Measurements from ENCODE around the gene TBL1X.

Gene TBL1X

DNA sequence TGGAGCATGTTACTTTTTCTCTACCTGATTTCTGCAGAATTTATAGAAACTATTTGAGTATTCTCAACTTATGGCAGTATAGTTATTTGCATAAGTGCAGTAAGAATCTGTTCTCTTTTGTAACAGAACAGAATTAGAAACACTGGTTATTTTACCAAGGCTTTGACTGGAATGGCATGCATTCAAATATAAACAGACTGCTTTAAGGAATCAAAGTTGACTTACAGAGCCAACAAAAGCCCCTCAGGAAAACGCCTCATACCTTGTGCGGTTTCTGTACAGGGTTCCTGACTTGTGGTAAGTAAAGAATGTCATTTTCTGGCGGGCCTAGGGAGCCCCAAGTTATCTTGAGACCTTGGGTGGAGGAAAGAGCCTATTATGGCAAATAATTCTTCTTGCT lies 203.7 kb downstream of the TBL1X start:
- DNase-seq (ENCODE audit: low read depth): no peak

DNA sequence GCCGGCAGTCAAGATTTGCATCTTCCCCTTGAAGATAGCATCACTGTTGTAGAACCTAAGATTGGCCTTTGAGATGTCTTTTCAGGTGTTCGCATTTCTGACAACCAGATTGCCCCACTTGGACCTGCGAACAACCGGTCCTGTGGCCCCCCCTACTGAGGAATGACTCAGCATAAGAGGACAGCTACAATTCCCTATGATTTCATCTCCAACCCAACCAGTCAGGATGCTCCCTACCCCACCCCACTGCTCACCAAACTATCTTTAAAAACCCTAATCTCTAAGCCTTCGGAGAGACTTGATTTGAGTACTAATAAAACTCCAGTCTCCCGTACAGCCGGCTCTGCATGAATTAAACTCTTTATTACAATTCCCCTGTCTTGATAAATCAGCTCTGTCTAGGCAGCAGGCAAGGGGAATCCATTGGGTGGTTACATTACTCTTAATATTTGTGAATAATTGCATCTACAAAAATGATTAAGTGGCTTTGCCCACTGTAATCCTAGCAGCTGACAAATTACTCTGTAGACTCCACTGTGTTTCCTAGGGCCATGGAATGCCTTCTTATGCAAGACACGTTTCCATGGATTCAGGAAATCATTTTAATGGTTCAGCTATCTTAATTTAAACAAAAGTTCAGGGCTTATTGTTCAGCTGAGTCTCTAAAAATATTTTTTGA lies 205.4 kb downstream of the TBL1X start:
- no peak for DNase-seq (ENCODE audit: low read depth)

DNA sequence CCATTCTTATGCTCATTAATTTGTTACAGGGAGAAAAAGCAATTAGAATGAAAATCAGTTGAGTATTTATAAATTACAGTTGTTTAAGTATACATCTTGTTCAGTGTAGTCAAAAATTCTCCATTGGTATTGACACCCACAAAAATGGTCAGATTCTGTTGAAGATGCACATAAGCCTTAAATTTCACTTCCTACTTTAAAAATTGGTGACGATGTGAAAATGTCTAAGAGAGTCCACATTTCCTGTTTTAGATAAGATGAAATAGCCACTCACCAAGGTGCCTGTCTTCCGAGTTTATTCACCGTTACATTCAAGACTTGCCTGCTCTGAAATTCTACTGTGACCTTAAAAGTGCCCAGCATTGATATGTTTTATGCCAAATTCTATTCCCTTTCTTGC lies 207.1 kb downstream of the TBL1X start:
- DNase-seq (ENCODE audit: low read depth): no peak

DNA sequence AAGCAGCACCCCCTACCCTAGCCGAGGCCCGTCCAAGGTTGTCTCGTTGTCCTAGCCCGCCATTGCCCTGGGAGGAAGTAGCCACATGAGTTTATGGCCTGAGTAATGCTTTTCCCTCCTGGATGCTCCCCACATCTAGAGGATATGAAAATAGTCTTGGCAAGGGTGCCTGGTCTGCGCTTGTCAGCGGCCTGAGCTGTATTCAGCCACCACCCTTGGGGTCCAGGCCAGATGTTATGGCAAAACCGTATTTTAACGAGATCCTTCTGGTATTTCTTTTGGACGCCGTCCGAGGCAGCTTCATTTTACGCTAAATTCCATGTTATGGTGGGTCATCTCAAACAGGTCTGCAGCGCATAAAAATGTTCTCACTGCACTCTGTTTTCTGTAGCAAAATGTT lies 211.4 kb downstream of the TBL1X start:
- DNase-seq (ENCODE audit: low read depth): no peak

DNA sequence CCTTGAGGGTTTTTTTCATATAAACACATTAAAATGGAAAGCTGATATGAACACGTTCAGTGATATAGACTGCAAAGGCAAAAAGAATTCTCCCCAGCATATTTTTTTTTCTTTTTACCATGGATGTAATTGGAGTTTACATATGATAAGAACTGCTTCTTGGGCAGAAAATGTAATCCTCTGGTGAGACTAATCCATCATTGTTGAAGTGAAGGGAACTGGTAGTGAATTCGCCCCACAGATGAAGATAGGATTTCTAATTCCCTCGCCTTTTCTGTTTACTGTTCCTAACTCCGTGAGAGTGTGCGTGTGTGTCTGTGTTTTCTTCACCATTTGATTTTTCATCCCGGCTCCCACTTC lies 211.9 kb downstream of the TBL1X start:
- no peak for DNase-seq (ENCODE audit: low read depth)

DNA sequence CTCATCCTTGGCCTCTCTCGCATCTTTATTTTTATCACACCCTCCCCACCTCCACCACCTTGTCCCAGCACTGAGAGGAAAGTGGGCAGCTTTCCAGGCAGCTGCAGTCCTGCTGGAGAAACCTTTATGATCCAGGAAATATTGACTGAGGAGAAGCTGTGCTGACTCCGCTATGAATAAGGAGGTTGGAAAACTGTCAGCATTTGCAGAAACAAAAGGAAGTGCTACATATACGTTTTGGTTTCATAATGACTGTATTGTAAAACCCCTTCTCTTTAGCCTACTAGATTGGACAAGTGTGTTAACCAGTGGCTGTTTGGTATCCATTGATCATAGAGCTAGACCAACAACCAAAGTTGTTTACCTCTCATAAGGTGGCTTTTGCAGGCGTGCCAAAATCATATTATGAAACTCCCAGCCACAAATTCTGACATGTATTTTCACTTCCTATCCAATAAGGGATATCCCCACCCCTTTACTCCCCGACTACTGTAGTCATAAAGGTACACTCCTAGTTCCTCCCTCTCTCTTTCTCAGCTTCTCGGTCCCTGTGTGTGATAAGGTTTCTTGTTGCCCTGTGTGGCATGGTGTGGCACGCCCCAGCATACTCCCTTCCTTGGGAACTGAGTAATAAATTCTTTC lies 212.4 kb downstream of the TBL1X start:
- no peak for DNase-seq (ENCODE audit: low read depth)

DNA sequence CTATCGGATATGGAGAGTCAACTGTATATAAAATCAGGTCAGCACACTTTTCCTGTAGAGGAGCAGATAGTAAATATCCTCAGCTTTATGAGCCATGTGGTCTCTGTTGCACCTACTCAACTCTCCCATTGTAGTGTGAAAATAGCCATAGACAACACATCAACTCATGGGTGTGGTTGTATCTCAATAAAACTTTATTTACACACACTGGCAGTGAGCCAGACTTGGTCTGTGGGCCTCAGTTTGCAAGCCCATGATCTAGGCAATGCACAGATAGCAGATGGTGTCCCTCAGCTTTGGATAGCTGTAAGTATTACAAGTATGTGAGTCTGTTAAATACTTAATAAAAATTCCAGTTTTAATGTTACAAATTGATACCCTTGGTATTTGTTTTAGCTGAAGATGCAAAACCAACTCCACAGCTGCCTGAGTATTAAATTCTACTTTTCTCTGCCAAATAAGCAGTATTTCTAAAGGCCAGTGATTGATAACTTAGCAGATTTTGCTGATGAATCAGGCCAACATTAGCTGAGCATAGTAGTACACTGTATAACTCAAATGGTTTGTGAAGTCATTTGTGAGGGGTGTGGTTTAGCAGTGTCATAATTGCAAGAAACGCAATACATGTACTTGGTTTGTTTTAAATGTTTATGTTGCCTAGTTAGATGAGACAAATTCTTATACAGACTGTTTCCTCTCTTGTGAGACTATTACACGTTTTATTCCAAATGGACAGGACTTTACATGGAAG lies 213.5 kb downstream of the TBL1X start:
- no peak for DNase-seq (ENCODE audit: low read depth)

DNA sequence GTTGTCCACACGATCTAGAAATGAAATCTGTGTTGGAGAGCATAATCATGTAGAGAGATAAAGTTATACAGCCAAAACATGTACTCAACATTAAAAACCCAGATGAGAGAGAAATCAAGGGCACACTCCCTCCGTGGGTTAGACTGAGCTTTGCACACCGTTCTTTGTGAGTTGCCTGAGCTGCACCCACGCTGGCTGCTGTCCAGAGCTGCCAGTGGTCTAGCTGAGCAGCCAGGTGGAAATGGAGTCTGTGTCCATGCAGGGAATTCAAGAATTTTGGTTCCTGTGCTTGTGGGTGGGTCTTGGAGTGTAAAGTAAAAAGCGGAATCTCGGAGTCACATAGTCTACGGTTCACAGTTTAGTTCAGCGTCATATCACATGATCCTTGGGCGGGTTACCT lies 216.2 kb downstream of the TBL1X start:
- no peak for DNase-seq (ENCODE audit: low read depth)

DNA sequence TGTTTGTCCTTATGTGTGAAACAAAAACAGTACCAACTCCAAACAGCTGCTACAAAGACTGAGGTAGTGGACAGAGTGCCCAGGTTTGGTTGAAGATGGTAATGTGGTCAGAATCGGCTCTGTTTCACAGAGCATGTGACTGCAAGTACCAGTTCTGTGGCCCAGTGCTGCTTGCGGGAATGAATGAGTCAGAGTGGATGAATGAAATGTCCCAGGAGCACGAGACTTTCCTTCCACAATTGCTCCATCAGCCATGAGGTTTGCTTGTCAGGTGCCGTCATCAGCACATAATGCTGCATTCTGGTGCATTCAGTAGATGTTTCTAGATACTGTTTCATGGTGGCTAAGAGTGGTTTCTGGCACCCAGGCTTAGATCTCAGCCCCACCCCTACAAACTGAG lies 216.6 kb downstream of the TBL1X start:
- DNase-seq (ENCODE audit: low read depth): no peak

DNA sequence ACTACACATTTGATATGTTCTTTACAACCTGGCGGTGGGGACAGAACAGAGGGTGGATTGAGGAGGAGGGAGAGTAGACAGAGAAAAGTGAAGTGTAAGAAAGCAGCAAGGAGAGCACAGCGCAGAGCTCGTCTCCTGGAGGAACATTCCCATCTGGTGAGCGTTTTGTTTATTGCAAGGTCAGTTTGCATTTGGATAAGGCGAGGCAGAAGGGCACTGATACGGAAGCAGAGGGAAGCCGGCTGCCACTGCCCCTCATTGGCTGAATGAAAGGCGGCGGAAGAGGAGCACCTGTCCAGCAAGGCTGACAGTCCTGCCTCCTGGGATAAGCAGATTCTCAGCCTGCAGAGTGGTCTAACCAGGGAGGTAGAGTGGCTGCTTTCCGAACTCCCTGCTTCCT lies 217.6 kb downstream of the TBL1X start:
- no peak for DNase-seq (ENCODE audit: low read depth)

DNA sequence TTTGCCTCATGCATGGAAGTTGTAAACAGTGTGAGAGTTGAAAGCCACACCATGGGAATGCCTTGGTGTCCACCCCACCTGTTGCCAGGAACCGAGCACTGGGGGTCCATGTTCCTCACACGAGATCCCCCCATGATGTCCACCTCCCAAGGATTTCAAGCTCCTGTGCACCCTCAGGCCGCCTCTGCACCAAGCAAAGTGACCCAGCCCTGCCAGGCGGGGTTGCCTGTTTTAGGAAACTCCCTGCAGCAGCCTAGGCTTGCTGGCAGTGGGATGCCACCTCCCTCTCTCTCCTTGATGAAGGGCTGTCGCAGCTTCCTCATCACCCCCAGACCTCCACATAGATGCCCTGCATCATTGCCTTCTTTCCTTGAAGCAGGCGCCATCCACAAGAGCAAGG lies 218.0 kb downstream of the TBL1X start:
- no peak for DNase-seq (ENCODE audit: low read depth)

DNA sequence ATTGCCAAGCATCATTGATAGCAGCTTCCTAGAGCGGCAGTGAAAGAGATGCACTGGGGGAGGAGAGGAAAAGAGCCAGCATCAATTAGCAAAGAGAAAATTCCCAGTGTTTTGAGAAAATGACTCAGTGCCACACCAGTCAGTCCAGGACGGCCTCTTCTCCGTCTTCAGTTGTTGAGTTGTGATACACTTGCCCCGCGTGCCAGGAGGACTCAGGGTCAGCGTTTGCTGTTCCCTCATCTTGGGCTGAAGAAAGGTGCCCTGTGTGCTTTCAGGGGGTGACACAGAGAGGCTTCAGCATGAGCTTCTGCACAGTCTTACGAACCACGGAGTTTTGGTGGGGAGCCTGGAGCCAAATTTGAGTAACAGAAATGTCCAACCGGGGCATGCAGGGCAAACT lies 218.5 kb downstream of the TBL1X start:
- DNase-seq (ENCODE audit: low read depth): no peak

DNA sequence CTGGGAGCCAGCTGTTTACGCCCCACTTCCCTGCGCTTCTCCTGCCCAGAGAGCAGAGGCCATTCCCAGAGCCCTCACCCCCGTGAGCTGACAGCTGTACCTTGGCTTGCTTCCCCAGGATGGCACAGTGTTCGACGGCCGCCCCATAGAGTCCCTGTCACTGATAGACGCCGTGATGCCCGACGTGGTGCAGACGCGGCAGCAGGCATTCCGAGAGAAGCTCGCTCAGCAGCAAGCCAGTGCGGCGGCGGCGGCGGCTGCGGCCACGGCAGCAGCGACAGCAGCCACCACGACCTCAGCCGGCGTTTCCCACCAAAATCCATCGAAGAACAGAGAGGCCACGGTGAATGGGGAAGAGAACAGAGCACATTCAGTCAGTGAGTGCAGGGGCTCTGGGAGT lies 223.0 kb downstream of the TBL1X start:
- no peak for DNase-seq (ENCODE audit: low read depth)

DNA sequence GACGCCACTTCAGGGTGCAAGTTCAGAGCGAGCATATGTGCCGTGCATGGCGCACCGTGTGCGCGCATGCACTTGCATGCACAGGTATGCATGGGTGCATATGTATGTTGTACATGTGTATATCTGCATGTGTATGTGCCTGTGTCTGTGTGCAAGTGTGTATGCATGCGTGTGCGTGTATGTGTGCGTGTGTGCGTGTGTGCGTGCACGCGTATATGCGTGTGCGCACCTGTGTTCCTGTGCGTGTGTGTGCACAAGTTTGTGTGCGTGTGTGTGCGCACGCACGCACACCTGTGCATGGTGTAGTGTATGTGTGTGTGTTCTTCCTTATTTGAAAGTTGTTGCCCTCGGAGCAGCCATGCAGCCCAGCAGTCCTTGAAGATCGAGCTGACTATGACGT lies 224.0 kb downstream of the TBL1X start:
- no peak for DNase-seq (ENCODE audit: low read depth)

DNA sequence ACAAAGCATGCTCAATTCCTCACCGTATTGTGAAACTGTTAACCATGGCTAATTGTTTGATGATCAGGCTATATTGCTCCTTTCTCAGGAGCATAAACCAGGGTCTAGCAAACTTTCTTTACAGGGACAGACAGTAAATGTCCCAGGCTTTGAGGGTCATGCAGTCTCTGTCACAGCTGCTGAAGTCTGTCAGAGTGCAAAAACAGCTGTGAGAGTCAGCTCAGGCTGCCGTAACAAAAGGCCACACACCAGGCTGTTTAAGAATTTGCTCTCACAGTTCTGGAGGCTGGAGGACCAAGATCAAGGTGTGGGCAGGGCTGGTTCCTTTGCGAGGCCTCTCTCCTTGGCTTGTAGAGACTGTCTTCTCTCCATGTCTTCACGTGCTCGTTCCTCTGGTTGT lies 225.2 kb downstream of the TBL1X start:
- DNase-seq (ENCODE audit: low read depth): no peak

DNA sequence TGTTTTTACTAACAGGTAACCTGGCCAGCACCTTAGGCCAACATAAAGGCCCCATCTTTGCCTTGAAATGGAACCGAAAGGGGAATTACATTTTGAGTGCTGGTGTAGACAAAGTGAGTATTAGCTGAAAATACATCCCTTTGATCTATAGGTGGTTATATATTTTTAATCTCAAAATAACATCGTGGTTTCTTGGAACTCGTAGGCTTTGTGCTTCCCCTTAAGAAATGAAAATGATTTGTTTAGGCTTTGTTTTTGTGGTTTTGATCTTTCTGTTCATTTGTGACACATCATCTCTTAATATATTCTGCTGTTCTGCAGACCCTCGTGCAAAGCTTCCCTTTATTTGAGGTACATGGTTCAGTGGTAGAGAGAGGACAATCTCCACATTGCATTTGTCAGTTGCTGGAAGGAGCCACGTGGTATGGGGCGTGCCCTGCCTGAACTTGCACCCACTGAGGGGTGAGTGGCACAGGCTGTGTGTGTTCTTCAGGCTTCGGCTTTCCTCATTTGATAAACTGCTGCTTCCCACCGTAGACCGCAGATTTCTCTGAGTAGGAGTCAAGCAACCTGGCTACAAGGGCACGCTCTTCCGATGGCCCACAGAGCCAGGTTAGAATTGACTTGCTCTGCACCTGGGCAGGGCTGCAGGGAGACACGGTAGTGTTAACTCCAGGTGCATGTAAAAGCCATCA lies 228.6 kb downstream of the TBL1X start:
- no peak for DNase-seq (ENCODE audit: low read depth)

DNA sequence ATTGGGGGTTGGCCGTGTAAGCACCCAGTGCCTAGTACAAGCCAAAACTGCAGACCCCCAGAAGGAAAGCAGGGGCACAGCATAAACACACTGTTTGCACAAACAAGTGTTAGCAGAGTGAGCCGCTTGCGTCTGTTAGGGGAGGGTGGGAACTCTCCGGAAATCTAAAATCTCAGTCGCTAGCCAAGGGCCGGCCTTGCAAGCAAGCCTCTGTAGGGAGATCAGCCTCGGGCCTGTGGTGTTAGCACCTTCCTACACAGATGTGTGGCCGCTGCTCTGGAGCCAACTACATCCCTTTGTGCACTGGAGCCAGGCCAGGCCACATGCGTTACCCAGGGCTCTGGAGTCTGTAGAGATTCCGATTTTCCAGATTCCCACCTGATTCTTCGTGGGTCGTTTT lies 233.7 kb downstream of the TBL1X start:
- DNase-seq (ENCODE audit: low read depth): no peak

DNA sequence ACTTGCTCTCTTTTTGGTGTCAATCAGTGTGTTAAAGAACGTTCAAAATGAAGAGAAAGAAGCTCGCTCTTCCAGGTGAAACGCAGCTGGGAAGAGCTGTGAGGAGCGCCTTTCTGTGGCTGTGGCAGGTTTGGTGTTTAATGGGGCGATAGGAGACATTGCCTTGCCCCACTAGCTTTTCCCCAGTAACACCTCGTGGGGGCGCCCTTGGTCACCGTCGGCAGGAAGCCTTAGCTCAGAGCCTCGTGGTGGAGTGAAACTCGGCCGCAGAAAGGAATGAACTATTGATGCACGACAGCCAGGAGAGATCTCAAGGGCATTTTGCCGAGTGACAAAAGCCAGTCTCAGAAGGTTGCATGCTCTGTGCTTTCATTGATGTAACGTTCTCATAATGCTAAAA lies 235.7 kb downstream of the TBL1X start:
- DNase-seq (ENCODE audit: low read depth): no peak

DNA sequence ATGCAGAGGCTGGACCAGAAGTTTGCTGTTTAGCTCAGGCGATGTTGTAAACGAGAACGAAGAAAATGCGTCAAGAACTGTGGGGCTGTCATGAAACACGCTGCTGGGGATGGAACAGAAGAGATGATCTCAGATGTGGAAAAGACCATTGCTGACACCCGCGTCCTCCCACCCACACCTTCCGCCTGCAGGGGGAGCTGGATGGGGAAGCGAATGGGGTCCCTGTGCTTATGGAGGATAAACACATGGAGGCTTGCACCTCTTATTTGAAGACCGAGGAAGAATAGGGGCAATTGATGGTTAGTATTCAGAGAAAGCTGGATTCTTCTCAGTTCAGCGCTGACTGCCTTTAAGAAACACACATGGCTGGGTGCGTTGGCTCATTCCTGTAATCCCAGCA lies 236.9 kb downstream of the TBL1X start:
- no peak for DNase-seq (ENCODE audit: low read depth)

DNA sequence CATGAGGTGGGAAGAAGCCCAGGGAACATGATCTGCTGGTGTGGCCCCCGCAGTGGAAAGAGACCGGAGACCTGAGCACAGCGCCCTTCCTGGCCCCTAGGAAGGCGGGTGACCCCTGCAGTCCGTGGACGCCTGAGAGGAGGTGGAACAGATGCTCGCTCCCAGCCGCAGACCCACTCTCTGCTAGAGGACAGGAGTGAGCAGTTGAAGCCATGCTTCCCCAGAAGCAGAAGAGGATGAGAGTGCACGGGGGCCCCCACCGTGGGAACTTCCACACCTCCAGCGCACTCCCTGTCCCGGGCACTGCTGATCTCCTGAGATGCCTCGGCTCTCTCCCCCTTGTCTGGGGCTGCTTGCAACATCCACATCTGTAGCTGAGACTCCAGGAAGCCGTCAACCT lies 238.5 kb downstream of the TBL1X start:
- DNase-seq (ENCODE audit: low read depth): no peak

DNA sequence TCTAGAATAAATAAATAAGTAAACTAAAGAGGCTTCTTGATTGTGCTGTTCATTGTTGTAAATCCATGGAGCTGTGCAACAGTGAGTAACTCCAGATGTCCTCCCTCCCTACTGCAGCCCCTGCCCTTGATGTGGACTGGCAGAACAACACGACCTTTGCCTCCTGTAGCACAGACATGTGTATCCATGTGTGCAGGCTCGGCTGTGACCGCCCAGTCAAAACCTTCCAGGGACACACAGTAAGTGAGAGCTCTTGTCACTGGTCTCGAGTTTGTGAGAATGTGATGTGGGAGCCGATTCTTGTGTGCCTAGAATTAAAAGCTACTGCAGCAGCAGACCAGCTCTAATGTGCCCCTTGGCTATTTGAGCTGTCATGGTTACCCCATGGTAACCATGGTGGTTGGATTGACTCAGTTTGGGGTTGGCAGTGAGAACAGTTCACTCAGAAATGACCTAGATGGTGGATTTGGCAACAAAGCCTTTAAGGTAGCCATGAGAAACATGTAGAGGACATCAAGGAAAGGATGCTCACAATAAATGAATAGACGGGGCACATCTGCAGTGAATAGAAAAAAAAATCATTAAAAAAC lies 240.1 kb downstream of the TBL1X start:
- no peak for DNase-seq (ENCODE audit: low read depth)

DNA sequence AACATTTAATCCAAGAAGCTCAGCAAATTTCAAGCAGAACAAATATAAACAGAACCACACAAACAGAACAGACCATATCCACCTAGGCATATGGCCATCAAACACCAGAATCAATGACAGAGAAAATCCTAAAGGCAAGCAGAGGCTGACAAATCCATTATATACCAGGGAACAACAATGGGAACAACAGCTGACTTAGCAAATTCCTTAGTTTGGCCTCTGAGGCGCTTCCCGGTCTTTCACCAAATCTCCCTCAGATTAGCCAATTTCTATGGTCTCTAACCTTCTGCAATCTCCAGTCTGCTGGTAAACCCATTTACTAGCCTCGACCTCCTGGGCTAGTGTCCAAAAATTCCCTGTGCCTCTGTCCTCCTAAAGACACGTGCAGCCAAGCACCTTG lies 241.6 kb downstream of the TBL1X start:
- no peak for DNase-seq (ENCODE audit: low read depth)
